HEK293 (cell line): ENCODE results near the gene ARHGEF4.

Experiments
- BCL11A ChIP-seq: fragments of 450-650 bp; formaldehyde crosslinking; IDR thresholded peaks from 2 replicates; pipeline ENCODE4 v1.5.1; 2016; ENCODE audit warnings: low read depth, missing biosample characterization, missing genetic modification characterization
- CTCF ChIP-seq: fragments of 450-650 bp; formaldehyde crosslinking; IDR thresholded peaks from 2 replicates; pipeline ENCODE4 v1.5.1; 2016; ENCODE audit warnings: missing biosample characterization, missing genetic modification characterization
- MZF1 ChIP-seq: fragments of 450-650 bp; formaldehyde crosslinking; IDR thresholded peaks from 2 replicates; pipeline ENCODE4 v1.5.1; 2017; ENCODE audit warnings: missing biosample characterization, missing genetic modification characterization, borderline replicate concordance
- ZNF132 ChIP-seq: fragments of 450-650 bp; formaldehyde crosslinking; IDR thresholded peaks from 2 replicates; pipeline ENCODE4 v1.5.1; 2017; ENCODE audit warnings: missing biosample characterization, missing genetic modification characterization, borderline replicate concordance
- ZNF366 ChIP-seq: fragments of 450-650 bp; formaldehyde crosslinking; conservative IDR thresholded peaks from 2 replicates; pipeline ENCODE4 v1.5.1; 2016; ENCODE audit warnings: missing biosample characterization, missing genetic modification characterization
- ZNF404 ChIP-seq: fragments of 450-650 bp; formaldehyde crosslinking; IDR thresholded peaks from 2 replicates; pipeline ENCODE4 v1.5.1; 2017; ENCODE audit warnings: missing biosample characterization, missing genetic modification characterization
- ZNF449 ChIP-seq: fragments of 450-650 bp; formaldehyde crosslinking; IDR thresholded peaks from 2 replicates; pipeline ENCODE4 v1.5.1; 2017; ENCODE audit warnings: missing biosample characterization, mild to moderate bottlenecking, missing genetic modification characterization, moderate library complexity
- ZNF513 ChIP-seq: fragments of 450-650 bp; IDR thresholded peaks from 2 replicates; pipeline ENCODE4 v1.5.1; 2018; ENCODE audit warnings: missing biosample characterization, missing genetic modification characterization
- ZNF843 ChIP-seq: fragments of 450-650 bp; formaldehyde crosslinking; IDR thresholded peaks from 2 replicates; pipeline ENCODE4 v1.5.1; 2016; ENCODE audit warnings: missing biosample characterization, missing genetic modification characterization
- TF ChIP-seq, protein P1 (sequence below): fragments of 450-650 bp; formaldehyde crosslinking; optimal IDR thresholded peaks from 2 replicates; pipeline ENCODE3; 2016; ENCODE audit warnings: missing biosample characterization, mild to moderate bottlenecking, missing genetic modification characterization

DNA sequence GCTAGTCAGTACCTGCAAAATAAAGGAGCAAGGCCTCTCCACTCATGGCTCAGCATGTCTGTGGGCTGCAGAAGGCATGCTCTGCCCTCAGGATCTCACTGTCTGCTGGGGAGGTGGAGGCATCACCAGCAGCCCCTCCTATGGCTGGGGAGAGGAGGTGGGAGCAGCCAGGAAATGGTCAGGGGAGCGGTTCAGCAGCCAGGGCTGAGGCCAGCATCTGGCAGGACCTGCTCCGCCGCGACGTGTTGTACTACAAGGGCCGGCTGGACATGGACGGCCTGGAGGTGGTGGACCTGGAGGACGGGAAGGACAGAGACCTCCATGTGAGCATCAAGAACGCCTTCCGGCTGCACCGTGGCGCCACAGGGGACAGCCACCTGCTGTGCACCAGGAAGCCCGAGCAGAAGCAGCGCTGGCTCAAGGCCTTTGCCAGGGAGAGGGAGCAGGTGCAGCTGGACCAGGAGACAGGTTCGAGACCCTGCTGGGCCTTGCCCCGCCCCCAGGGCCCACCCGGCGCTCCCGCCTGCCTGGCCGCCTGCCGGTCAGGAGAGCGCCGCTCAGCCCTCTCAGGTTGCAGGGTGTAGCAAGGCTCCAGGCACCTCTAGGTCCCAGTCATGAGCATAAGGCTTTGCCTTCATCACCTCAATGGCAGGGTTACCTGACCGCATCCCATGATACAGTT lies 207.5 kb downstream of the ARHGEF4 start:
- TF ChIP-seq CTCF: no peak
- TF ChIP-seq BCL11A (tag by site-specific recombination): no peak
- TF ChIP-seq, protein P1, sequence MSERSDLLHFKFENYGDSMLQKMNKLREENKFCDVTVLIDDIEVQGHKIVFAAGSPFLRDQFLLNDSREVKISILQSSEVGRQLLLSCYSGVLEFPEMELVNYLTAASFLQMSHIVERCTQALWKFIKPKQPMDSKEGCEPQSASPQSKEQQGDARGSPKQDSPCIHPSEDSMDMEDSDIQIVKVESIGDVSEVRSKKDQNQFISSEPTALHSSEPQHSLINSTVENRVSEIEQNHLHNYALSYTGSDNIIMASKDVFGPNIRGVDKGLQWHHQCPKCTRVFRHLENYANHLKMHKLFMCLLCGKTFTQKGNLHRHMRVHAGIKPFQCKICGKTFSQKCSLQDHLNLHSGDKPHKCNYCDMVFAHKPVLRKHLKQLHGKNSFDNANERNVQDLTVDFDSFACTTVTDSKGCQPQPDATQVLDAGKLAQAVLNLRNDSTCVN: no peak
- no peak for TF ChIP-seq ZNF404
- TF ChIP-seq MZF1 (tag by site-specific recombination): no peak
- TF ChIP-seq ZNF843 (tag by site-specific recombination): no peak
- TF ChIP-seq ZNF449 (tag by site-specific recombination): no peak
- no peak for TF ChIP-seq ZNF366 (tag by site-specific recombination)
- no peak for TF ChIP-seq ZNF513 (tag by site-specific recombination)
- TF ChIP-seq ZNF132 (tag by site-specific recombination): no peak
